Mucosa of gallbladder (tissue), 1 donor: ENCODE results near the gene CFAP300. TPM values are rescaled to one million over a fixed set of nuclear protein-coding genes. Genes with fewer than 3 reads are reported as not detected.
A peak's percentile ranks its signal among the peaks of the same experiment; 100 is the strongest.

Experiments used
- DNase-seq: peaks from one replicate; pipeline ENCODE4 v3.0.0-alpha.2; 2020; ENCODE audit warnings: low spot score
- total RNA-seq: library from RNA; stranded (reverse); gene quantifications from one replicate; pipeline ENCODE4 v1.2.1, GENCODE V29; 2021
- donor health status: DM: no; HTN: no; CAD: no.

Gene CFAP300
- total RNA-seq, 1 donor from 2014 or later = 7.1 TPM

DNA sequence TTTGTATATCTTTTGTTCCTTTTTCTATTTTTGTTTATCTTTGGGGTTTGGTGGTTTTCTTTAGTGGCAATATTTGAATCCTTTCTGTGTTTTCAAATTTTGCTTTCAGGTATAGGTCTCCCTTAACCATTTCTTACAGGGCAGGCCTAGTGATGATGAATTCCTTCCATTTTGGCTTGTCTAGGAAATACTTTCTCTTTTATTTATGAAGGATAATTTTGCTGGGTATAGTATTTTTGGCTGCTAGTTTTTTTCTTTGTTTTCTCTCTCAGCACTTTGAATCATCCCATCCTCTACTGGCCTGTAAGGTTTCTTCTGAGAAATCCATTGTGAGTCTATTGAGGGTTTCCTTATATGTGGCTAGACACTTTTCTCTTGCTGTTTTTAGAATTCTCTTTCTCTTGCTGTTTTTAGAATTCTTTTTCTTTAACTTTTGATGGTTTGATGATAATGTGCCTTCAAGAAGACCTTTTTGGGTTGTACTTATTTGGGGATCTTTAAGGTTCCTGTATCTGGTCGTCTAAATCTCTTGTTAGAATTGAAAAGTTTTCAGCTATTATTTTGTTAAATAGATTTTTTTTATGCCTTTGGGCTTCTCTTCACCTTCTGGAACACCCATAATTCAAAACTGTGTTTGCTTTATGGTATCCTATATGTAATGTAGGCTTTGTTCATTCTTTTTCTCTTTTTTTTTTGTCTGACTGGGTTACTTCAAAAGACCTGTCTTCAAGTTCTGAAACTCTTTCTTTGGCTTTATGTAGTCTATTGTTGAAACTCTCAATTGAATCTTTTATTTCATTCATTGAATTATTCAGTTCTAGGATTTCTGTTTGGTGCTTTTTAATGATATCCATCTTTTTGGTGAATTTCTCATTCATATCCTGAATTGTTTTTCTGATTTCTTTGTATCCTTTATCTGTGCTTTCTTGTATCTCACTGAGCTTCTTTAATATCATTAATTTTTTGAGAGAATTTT lies 24.5 kb downstream of the CFAP300 start:
- no peak for DNase-seq

GRCh38 chr11:102073253-102073652 lies 26.0 kb downstream of the CFAP300 start:
- no peak for DNase-seq

GRCh38 chr11:102079625-102080024 lies 32.4 kb downstream of the CFAP300 start:
- DNase-seq = no peak

GRCh38 chr11:102081313-102081712 lies 34.1 kb downstream of the CFAP300 start:
- DNase-seq = no peak

GRCh38 chr11:102085864-102086551 lies 38.8 kb downstream of the CFAP300 start:
- DNase-seq = no peak

DNA sequence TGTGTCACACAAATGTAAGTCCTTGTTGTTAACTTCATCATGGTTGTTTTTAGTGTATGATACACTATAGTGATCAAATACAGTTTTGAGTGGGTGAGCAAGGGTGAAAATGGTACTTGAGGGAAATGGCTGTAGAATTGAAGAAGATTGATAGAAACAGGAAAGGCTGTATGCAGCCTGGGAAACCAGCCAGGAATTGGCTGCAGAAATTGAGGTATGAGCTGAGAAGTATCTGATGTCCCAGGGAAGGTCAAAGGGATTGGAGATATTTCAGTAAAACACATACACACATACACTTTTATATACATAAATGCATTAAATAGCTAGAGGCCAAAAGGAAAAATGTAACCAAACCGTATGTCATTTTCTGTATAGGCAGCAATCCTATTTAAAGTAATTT lies 49.9 kb downstream of the CFAP300 start:
- DNase-seq = no peak

GRCh38 chr11:102099755-102100154 lies 52.5 kb downstream of the CFAP300 start:
- DNase-seq = no peak

- no peak for DNase-seq
Observed at GRCh38 chr11:102108734-102109440, 61.6 kb downstream of the CFAP300 start.

- peak; percentile 88 for DNase-seq
Observed at GRCh38 chr11:102109896-102110760, 62.9 kb downstream of the CFAP300 start, which contains the start of gene YAP1. TSS of gene YAP1 (plus strand) at chr11:102110447. CDS start at chr11:102110849, 402 bp downstream.

GRCh38 chr11:102110761-102111010 lies 63.4 kb downstream of the CFAP300 start:
- no peak for DNase-seq

DNA sequence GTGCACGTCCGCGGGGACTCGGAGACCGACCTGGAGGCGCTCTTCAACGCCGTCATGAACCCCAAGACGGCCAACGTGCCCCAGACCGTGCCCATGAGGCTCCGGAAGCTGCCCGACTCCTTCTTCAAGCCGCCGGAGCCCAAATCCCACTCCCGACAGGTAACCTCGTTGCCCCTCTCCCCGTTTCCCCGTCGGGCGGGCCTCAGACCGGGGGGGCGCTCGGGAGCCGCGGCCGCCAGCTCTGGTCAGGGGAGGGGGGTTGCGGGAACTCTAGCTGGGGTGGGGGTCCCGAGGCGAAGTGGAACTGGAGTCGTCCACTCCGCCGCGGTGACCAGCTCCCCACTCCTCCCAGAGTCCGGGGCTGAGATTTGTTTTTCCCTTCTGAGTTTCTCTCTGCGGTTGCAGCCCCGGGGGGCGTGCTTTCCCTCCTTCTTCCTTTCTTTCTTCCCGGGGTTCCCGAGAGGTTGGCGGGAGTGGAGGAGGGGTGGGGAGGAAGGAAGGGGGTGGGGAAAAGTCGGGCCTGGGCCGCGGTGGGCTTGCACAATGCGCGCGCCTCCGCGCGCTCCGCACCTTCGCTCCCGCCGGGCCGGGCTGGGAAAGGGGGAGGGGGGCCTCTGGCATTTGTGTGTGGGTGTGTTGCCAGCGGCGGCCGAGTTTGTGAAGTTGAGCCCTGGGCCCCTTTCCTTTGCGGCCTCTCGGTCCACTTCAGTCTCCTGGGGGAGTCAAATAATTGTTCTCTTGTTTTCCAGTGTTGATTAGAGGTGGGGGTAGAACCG lies 64.0 kb downstream of the CFAP300 start:
- DNase-seq = peak; percentile 71

DNA sequence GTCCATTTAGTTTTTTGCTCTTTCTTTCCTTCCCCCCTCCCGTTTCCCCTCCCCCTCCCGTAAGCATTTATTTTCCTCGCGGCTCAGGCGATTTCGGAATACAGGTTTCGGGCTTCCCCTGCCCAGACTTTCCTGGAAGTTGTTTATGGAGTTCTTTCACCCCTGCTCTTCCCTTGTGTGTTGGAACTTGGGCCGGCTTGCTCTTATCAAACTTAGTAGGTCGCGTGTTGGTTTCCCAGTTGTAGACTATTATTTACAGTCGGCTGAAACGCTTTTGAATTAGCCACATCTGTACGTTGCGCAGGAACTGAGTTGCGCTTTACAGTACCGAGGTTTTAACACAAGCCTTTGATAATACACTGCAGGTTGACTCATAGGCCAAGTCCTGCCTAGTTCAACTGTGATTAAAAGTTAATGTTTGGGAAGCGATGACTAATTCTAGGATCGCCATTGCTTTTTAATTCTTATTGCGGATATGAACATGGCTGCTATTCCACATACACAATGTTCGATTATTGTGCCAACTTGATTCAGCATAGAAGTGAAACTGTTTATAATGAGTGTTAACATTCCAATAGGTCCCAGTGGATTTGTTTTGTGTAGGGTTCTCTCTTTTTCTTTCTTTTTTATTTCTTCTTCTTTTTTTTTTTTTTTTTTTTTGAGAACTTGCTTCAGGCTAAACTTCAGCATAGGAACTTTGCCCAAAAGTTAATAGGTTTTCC lies 64.7 kb downstream of the CFAP300 start:
- DNase-seq = peak; percentile 36

DNA sequence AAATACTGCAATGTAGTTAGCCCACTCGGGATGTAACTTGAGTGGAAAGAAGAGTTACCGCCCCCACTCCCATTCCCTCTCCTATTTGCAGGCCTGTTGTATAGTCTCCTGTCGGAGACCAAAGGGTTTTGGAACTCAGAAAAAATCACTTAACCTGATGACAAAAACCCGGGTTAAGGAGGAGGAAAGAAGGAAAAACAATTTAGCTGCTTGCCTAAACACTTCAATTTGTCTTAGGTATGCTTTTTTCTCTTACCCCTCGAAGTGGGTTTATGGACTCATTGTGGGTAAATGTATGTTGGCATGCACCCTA lies 65.2 kb downstream of the CFAP300 start:
- DNase-seq = no peak

GRCh38 chr11:102114032-102114431 lies 66.8 kb downstream of the CFAP300 start:
- no peak for DNase-seq

GRCh38 chr11:102115557-102115956 lies 68.3 kb downstream of the CFAP300 start:
- DNase-seq = peak; percentile 44

DNA sequence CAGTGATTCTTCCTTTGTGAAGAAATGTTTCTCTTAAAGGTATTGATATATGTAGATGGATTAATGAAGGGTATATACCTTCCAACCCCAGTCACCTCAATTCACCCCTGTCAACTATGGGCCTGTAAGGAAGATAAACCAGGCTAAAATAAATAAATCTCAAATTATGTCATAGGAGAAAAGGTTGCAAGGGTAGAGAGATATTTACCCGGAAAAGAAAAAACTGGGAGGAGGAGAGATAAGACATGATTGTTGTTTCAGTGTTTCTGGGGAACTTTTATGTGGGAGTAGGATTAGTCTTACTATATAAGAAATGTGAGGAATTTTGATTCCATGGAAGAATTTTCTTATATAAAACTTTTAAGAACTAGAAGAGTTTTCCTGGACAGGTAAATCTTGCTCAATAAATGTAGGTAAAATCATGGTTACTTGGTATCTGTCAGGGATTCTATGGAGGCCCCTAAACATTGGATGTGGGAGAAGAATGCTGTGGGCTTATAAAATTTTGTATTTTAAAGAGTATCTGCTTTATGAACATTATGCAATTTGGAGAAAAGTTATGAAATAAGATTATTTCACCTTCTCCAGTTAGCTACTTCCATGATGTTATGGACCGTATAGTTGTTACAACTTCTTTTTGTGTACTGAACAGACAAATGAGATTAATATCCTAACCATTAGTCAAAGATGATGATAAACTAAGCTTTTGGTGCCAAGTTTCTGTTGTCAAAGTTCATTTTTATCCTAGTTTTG lies 69.4 kb downstream of the CFAP300 start:
- no peak for DNase-seq

DNA sequence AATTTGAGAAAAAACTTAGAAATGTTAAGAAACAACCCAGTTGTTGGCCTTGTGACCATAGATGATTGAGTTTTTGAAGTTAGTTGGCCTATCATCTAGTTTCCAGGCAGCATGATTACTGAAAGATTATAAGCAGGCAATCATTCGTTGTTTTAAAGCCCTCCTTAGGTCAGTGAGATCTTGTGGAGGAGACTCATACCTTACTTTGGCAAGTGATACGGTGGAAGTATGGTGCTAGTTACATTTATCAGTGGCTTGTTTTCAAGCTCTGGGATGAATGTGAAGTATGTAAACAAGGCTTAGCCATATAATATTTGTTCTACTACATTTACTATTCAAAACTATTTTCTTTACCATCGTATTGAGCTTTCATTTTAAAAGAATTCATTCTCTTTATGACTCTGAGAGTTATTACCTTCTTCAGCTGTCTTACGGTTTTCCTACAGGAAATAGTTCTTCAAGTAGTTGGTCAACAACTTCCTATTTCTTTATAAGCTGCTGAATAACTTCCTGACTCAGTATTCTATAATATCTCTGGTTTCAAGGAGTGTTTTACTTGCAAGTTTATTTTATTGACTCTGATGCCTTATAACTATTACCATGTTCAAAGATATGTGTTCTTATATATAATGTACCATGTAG lies 70.4 kb downstream of the CFAP300 start:
- no peak for DNase-seq

GRCh38 chr11:102118937-102119336 lies 71.7 kb downstream of the CFAP300 start:
- DNase-seq = no peak

DNA sequence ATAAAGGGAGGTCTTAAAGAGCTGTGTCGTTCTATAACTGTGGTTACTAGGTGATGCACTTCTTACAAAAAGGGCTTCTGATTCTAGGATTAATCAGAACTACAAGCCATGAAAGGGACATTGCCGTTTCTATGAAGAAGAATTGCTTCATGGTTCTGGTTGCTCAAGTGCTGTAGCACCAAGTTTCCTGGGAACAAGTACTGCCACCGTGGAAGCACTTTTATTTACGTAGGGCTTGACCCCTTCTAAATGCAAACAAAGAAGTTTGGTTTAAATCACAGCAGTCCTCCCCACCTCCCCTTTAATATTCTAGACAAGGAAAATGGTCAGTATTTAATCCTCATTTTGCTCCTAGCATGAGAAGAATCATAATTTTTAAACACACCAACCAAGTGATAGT lies 72.8 kb downstream of the CFAP300 start:
- DNase-seq = no peak
